Measurements from ENCODE around the gene GKN2.
"Not testable (repeated sequence)": the region's sequence is repeated elsewhere in the genome, so short reads cannot be mapped to it uniquely, and the experiment has no call there.

GKN2 gene

DNA sequence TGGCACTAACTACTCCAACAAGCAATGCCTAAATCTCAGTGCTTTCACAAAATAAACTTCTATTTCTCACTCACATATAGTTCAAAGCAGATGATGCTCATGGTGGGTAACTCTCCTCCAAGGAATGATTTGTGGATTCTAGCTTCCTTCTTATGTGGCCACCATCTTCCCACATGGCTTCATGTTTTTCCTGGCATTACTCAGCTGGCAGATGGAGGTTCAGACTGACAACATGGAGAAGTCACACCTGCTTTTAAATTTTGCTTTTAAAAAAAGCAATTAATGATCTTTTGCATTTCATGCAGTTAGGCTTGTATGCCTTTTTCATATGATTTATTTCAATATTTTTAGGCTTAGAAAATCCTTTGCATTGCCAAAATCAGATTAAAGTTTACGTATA, 6.3 kb upstream of the GKN2 start:
- no peak for DNase-seq

DNA sequence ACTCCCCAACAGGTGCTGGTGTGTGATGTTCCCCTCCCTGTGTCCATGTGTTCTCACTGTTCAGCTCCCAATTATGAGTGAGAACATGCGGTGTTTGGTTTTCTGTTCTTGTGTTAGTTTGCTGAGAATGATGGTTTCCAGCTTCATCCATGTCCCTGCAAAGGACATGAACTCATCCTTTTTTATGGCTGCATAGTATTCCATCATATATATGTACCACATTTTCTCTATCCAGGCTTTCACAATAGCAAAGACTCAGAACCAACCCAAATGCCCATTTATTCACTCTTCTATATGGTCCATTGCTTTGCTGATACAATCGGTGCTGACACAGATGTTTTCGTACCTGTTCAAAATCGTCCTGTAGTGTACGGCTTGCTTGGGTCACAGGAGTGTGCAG, 2.7 kb upstream of the GKN2 start:
- DNase-seq: not testable (repeated sequence)

- DNase-seq: no peak
Observed at GRCh38 chr2:68951899-68952298, 794 bp downstream of the GKN2 start.

- no peak for DNase-seq
Observed at GRCh38 chr2:68948710-68949109, 4.0 kb downstream of the GKN2 start.

GRCh38 chr2:68946117-68946516, 6.6 kb downstream of the GKN2 start:
- no peak for DNase-seq

DNA sequence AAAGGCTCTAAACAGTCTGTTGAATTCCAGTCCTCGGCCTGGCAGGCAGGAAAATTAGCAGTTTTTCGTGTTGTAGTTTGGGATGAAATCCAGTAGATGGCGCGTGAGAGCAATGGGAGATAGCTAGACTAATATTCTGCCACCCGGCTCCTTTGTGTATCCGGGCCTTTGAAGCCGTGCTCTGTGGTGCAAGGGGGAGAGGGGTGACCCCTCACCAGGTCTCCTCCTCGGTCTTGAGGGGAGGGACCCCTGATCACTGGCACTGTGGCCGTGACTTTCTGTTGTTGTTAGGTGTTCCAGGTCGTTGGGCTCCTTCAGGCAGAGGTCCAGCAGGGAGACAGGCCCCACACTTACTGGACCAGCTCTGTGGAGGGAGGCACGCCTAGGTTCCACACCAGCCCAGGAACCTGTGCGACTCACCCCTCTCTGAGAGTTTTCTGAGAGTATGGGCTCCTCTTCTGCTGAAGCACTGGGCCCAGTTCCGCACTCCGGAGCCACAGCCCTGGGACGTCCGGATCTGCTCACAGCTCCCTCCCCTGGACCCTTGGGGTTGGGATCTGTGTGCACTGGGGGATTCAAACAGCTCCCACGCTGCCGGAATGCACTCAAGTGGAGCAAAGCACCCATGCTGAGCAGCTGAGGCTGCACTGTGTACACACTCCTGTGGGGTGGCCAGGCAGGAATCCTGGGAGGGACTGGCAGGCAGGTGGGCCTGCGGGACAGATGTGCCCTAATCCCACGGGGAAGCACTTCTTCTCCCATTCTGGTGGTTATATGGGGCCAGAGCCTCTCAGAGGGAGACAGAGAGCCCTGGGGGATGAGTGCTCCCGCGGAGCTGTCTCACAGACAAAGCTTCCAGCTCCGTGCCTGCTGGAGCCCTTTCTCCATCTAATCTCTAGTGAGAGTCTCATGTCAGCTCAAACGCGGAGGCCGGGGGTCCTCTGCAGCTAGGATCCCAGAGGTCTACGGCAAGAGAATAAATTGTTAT, 8.8 kb downstream of the GKN2 start:
- DNase-seq: no peak

GRCh38 chr2:68942827-68943226, 9.9 kb downstream of the GKN2 start:
- no peak for DNase-seq

GRCh38 chr2:68940369-68940768, 12.3 kb downstream of the GKN2 start:
- DNase-seq: no peak

DNA sequence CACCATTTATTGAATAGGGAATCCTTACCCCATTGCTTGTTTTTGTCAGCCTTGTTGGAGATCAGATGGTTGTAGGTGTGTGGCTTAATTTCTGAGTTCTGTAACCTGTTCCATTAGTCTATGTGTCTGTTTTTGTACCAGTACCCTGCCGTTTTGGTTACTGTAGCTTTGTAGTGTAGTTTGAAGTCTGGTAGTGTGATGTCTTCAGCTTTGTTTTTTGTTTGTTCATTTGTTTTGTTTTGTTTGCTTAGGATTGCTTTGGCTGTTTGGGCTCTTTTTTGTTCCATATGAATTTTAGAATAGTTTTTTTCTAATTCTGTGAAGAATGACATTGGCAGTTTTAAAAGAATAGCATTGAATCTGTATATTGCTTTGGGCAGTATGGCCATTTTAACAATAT, 12.7 kb downstream of the GKN2 start:
- DNase-seq: no peak

DNA sequence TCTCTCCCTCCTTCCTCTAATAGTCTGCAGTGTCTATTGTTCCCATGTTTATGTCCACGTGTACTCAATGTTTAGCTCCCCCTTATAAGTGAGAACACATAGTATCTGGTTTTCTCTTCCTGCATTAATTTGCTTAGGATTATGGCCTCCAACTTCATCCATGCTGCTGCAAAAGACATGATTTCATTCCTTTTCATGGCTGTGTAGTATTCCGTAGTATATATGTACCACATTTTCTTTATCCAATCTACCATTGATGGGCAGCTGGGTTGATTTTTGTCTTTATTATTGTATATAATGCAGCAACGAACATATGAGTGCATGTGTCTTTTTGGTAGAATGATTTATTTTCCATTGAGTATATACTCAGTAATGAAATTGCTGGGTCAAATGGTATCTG, 13.8 kb downstream of the GKN2 start:
- no peak for DNase-seq

DNA sequence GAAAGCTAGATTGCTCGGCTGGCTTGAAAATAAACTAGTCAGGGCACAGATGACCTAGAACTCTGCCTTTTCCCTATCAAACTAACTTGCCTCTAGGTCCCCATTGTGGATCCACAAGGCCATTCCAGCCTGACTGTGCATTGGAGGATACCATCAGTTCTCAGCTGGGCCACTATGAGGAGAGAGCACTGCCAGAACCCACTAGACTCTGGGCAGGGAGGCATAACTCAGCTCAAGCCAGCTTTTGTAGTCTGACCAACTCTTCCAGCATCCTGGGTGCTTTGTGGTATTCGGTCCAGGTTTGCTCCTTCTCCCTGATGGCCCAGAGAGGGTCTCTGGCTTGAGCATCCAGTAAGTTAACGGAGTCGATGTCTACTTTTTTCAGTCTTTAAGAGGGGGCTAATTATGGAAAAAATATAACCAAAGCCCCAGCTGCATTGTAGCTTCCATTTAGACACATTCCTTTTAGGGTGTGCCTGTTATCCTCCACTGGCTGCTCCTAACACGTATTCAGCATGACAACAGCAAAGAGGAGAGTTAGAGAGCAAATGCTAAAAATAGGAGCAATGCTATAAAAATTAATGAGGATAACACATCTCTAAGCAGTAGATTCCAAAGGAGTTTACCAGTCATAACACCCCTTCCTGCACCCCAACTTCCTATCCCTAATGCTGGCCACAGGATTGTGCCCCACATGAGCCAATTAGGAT, 15.2 kb downstream of the GKN2 start:
- DNase-seq: no peak

DNA sequence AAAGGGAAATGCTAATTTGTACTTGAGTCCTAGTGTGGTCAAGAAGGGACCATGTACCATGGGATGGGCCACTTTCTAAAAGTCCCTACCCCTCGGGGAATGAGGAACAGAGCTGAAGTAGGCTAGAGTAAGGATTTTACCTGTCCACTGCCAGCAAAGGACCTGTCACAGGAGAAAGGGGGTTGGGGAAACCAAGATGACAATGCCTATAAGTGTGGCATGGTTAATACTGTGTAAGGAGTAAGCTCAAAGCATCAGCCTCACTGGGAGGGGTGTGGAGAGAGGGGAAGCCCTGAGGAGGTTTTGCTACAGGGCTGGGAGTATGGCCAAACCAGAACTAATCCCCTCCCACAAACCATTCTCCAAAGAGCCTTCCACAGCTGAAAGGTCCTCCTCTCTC, 15.8 kb downstream of the GKN2 start:
- no peak for DNase-seq

GRCh38 chr2:68936427-68936826, 16.3 kb downstream of the GKN2 start:
- DNase-seq: no peak

- DNase-seq: no peak
Observed at GRCh38 chr2:68935471-68935870, 17.2 kb downstream of the GKN2 start.

DNA sequence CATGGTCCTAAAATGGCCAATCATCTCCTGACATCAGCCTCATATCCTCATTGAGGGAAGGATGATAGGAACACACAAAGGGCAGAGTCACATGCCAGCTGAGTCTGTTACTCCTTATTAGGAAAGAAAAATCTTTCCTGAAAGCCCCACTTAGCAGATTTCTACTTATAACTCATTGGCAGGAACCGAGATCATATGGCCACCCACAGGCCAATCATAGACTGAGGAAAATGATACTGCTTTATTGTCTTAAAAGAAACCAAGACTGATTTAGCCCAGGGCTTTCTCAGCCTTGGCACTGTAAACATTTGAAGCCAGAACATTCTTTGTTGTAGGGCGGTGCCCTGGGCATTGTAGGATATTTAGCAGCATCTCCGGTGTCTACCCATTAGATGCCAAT, 18.7 kb downstream of the GKN2 start:
- DNase-seq: no peak

DNA sequence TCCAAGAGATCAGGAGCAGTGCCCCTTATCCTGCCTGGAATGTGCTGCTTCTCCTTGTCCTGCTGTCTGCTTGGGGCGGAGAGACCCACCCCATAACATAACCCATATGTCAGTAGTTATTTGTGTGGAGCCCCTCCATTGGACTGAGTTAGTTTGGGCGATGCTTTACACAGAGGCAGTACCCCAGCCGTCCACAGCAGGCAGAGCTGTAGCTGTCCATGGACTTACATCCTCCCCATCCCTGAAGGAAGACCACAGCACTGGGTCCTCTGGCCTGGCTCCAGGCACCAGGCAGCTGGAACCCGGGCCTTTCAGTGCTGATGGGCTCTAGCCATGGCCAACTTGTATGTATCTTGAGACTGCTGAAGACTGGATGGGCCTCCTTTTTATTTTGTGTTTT, 20.3 kb downstream of the GKN2 start:
- DNase-seq: no peak

DNA sequence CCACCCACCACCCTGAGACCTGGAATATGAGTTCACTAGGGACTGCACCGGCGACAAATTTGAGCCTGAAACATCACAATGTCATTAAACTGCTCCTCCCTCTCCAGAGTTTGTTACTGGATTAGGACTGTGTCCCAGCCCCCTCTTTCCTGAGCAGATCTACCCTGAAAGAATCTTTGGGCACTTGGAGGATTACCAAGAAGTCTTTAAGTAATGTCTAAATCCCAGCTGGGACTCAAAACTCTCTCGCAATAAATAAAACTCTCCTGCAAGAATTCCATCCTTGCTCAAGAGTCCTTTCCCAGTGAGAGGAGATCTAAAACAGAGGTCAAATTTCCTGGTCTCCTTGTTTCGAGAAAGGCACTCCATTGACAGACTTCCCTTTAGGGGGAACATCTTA, 20.9 kb downstream of the GKN2 start:
- no peak for DNase-seq

GRCh38 chr2:68931149-68931711, 21.5 kb downstream of the GKN2 start:
- no peak for DNase-seq

DNA sequence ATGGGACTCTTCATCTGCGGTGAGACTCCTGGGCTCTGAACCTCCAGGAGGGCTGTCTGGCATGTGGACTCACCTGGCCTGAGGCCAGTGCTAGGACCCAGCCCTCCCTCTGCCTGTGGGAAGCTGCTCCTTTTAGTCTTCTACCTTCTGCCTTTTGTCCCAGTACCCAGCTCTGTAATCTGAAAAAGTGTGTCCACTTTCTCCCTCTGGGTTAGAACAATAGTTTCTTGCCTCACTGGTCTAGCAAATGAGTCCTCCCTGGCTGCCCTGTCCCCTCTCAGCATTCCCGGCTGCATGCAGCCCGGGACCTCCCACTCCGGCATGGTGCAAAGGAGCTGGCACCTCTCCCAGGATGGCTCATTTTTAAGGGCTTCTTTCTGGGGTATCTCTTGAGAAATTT, 25.9 kb downstream of the GKN2 start:
- DNase-seq: no peak

- DNase-seq: no peak
Observed at GRCh38 chr2:68925295-68925896, 27.3 kb downstream of the GKN2 start.

- no peak for DNase-seq
Observed at GRCh38 chr2:68921646-68922045, 31.0 kb downstream of the GKN2 start.

DNA sequence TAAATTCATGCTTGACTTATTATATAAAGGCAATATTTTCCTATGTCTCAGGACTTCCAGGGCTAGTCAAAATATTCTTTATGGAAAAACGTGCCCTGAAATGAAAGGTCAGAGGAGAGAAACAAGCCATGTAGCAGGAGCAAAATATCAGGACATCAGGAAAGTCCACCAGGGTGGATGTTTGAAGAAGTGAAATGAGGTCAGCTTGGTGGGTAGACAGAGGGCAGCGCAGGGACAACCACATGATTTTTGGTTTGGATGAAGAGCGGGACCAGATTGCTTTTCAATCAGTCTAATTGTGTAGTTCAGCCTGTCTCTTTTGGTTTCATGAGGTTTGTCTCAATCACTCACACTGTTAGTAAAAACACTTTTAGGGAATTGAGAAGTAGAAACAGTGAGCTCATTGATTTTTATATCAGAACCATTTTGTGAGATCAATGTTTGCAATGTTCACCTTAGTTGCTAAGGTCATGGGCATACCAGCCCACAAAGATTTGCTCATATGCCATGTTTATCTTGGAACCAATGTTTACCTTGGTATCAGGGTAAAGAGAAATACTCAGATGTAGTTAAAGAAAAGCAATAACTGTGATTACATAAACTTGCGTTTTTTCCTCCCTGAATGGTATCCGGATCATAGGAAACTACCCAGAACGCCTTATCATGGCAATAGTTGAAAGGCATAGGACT, 32.1 kb downstream of the GKN2 start:
- no peak for DNase-seq

GRCh38 chr2:68918497-68918896, 34.2 kb downstream of the GKN2 start:
- no peak for DNase-seq

All from cortex of kidney (tissue), 1 donor.